H1 (cell line): ENCODE data around the gene GUCY1A2. TPM values are rescaled to one million over a fixed set of nuclear protein-coding genes. Genes with fewer than 3 reads are reported as not detected.
A peak's percentile ranks its signal among the peaks of the same experiment; 100 is the strongest.

Source experiments
- CTCF ChIA-PET: fragments of 300-600 bp; sonication (Branson Sonifier 250); formaldehyde crosslinking; loops from one replicate; lab custom pipeline; 2021; ENCODE audit not compliant: partially characterized antibody; lab: Charles Lee
- POLR2A ChIA-PET: fragments of 300-600 bp; sonication (Branson Sonifier 250); formaldehyde crosslinking; loops from one replicate; lab custom pipeline; 2021; ENCODE audit warnings: inconsistent platforms; ENCODE audit not compliant: partially characterized antibody; lab: Charles Lee
- DNase-seq, 2 experiments: peaks; one replicate each; pipeline versions ENCODE4 v3.0.0 to v3.0.0-alpha.2; 2010 to 2022; ENCODE audit warnings: low spot score in 2 of 2, low read depth in 1 of 2, mixed read lengths in 1 of 2
- FAIRE-seq: peaks from 2 replicates; lab custom pipeline; 2011; peaks lifted over from hg19 to GRCh38; lab: Jason Lieb, UNC
- H2AFZ ChIP-seq: 2 replicates; pipeline ENCODE4 v1.8.1; 2012; ENCODE audit warnings: low read length, inconsistent platforms
- H2AK5ac ChIP-seq: 2 replicates; pipeline ENCODE4 v1.6.1; 2013; ENCODE audit warnings: low read depth, low read length
- H2BK120ac ChIP-seq: replicated peaks from 2 replicates; pipeline ENCODE3; 2013; ENCODE audit warnings: low read depth, low read length, inconsistent platforms
- H2BK12ac ChIP-seq: 2 replicates; pipeline ENCODE4 v1.6.1; 2013; ENCODE audit warnings: low read depth, low read length
- H2BK15ac ChIP-seq: 2 replicates; pipeline ENCODE4 v1.6.1; 2013; ENCODE audit warnings: low read length
- H2BK20ac ChIP-seq: 2 replicates; pipeline ENCODE4 v1.6.1; 2013; ENCODE audit warnings: low read length
- H2BK5ac ChIP-seq: 2 replicates; pipeline ENCODE4 v1.6.1; 2013; ENCODE audit warnings: low read depth, low read length
- H3K14ac ChIP-seq: 2 replicates; pipeline ENCODE4 v1.6.1; 2013; ENCODE audit warnings: inconsistent platforms; ENCODE audit not compliant: insufficient read length
- H3K18ac ChIP-seq: 2 replicates; pipeline ENCODE4 v1.6.1; 2013; ENCODE audit warnings: low read length; ENCODE audit errors: extremely low read depth
- H3K23ac ChIP-seq: 2 replicates; pipeline ENCODE4 v1.6.1; 2013; ENCODE audit warnings: inconsistent platforms; ENCODE audit not compliant: insufficient read length
- H3K23me2 ChIP-seq: 2 replicates; pipeline ENCODE4 v1.6.1; 2013; ENCODE audit warnings: low read depth, low read length
- H3K27ac ChIP-seq: 2 replicates; pipeline ENCODE4 v1.6.1; 2011; ENCODE audit warnings: low read depth, low read length, inconsistent platforms
- H3K27me3 ChIP-seq, 4 experiments: replicated peaks in 1 of 4; 1 replicate in 1 of 4; 2 replicates in 3 of 4; pipeline versions ENCODE4 v1.6.1 to v1.8.1; 2011 to 2013; ENCODE audit warnings: low read length in 3 of 4, mild to moderate bottlenecking in 3 of 4, inconsistent platforms in 2 of 4, mixed read lengths in 2 of 4, moderate library complexity in 1 of 4; ENCODE audit not compliant: control insufficient read depth in 3 of 4, insufficient read depth in 3 of 4; ENCODE audit errors: extremely low read depth in 1 of 4
- H3K36me3 ChIP-seq, 4 experiments: 2 replicates each; pipeline versions ENCODE4 v1.6.1 to v1.8.1; 2011 to 2013; ENCODE audit warnings: mild to moderate bottlenecking in 4 of 4, low read length in 3 of 4, moderate library complexity in 2 of 4, control low read depth in 1 of 4, inconsistent platforms in 1 of 4; ENCODE audit not compliant: insufficient read depth in 4 of 4, control insufficient read depth in 2 of 4
- H3K4ac ChIP-seq: replicated peaks from 2 replicates; pipeline ENCODE3; 2013; ENCODE audit warnings: low read length, low read depth, mixed read lengths, inconsistent platforms; ENCODE audit not compliant: insufficient read length
- H3K4me1 ChIP-seq, 4 experiments: replicated peaks in 1 of 4; 1 replicate in 1 of 4; 2 replicates in 3 of 4; pipeline versions ENCODE4 v1.6.1 to v1.8.1; 2011 to 2013; ENCODE audit warnings: low read length in 3 of 4, inconsistent platforms in 2 of 4, mixed read lengths in 1 of 4; ENCODE audit not compliant: insufficient read depth in 4 of 4, control insufficient read depth in 3 of 4
- H3K4me2 ChIP-seq, 2 experiments: 2 replicates each; pipeline versions ENCODE4 v1.6.1 to v1.8.1; 2011 to 2013; ENCODE audit warnings: low read depth in 2 of 2, low read length in 2 of 2, control low read depth in 1 of 2, inconsistent platforms in 1 of 2, mild to moderate bottlenecking in 1 of 2; ENCODE audit not compliant: insufficient read depth in 1 of 2
- H3K4me3 ChIP-seq, 4 experiments: fragments of 200-600, 300-600 bp in 1 of 4; sonication (generic), shearing (Covaris generic), sonication (Bioruptor Twin) in 1 of 4; 2 replicates each; pipeline versions ENCODE4 v1.5.1 to v1.8.1; 2011 to 2016; ENCODE audit warnings: low read length in 4 of 4, low read depth in 3 of 4, control low read depth in 2 of 4, inconsistent platforms in 2 of 4, mild to moderate bottlenecking in 2 of 4, mixed read lengths in 1 of 4, moderate library complexity in 1 of 4; ENCODE audit not compliant: insufficient read depth in 2 of 4; ENCODE audit errors: extremely low read depth in 1 of 4
- H3K56ac ChIP-seq: replicated peaks from 2 replicates; pipeline ENCODE3; 2013; ENCODE audit warnings: low read depth, mild to moderate bottlenecking, mixed read lengths, low read length, inconsistent platforms; ENCODE audit not compliant: insufficient read length
- H3K79me1 ChIP-seq: 2 replicates; pipeline ENCODE4 v1.6.1; 2013; ENCODE audit warnings: low read depth, low read length, control low read depth
- H3K79me2 ChIP-seq, 2 experiments: 2 replicates each; pipeline versions ENCODE4 v1.6.1 to v1.8.1; 2012 to 2013; ENCODE audit warnings: low read length in 2 of 2, mild to moderate bottlenecking in 2 of 2, inconsistent platforms in 1 of 2; ENCODE audit not compliant: insufficient read depth in 2 of 2, control insufficient read depth in 1 of 2
- H3K9ac ChIP-seq, 4 experiments: replicated peaks in 1 of 4; 1 replicate in 1 of 4; 2 replicates in 3 of 4; pipeline versions ENCODE4 v1.6.1 to v1.8.1; 2011 to 2013; ENCODE audit warnings: low read depth in 3 of 4, low read length in 3 of 4, control low read depth in 2 of 4, mild to moderate bottlenecking in 2 of 4, moderate library complexity in 2 of 4, inconsistent platforms in 1 of 4; ENCODE audit errors: extremely low read depth in 1 of 4
- H3K9me3 ChIP-seq, 2 experiments: 2 replicates each; pipeline versions ENCODE4 v1.6.1 to v1.8.1; 2012 to 2013; ENCODE audit warnings: mild to moderate bottlenecking in 2 of 2, moderate library complexity in 2 of 2, control low read depth in 1 of 2, inconsistent platforms in 1 of 2, low read depth in 1 of 2, low read length in 1 of 2, mixed read lengths in 1 of 2; ENCODE audit not compliant: insufficient read depth in 2 of 2
- H4K20me1 ChIP-seq, 2 experiments: replicated peaks in 1 of 2; 2 replicates each; pipeline versions ENCODE3 to v1.8.1; 2011 to 2013; ENCODE audit warnings: inconsistent platforms in 2 of 2, low read length in 2 of 2, mild to moderate bottlenecking in 1 of 2; ENCODE audit not compliant: insufficient read depth in 2 of 2, control insufficient read depth in 1 of 2
- H4K5ac ChIP-seq: 2 replicates; pipeline ENCODE4 v1.6.1; 2013; ENCODE audit warnings: low read length, low read depth, mixed read lengths, inconsistent platforms; ENCODE audit not compliant: insufficient read length
- H4K8ac ChIP-seq: 2 replicates; pipeline ENCODE4 v1.8.0; 2013; ENCODE audit warnings: mild to moderate bottlenecking, moderate library complexity, low read length, inconsistent platforms; ENCODE audit not compliant: insufficient read depth; ENCODE audit errors: extremely low read depth
- H4K91ac ChIP-seq: replicated peaks from 2 replicates; pipeline ENCODE3; 2013; ENCODE audit warnings: low read length, mixed read lengths, inconsistent platforms; ENCODE audit not compliant: insufficient read length
- CBX5 ChIP-seq: fragments of 300-800, 300-1000 bp; sonication (generic); IDR thresholded peaks from 2 replicates; pipeline ENCODE4 v1.7.1; 2016; ENCODE audit warnings: antibody characterized with exemption, low read length, low read depth
- CHD1 ChIP-seq: IDR thresholded peaks from 2 replicates; pipeline ENCODE4 v1.6.1; 2012; ENCODE audit warnings: low read depth, low read length, improper control_type of control experiment
- CREB1 ChIP-seq: IDR thresholded peaks from 2 replicates; pipeline ENCODE4 v1.6.1; 2012; ENCODE audit warnings: inconsistent platforms
- POLR2A ChIP-seq, 2 experiments: IDR thresholded peaks; 1 replicate in 1 of 2; 2 replicates in 1 of 2; pipeline ENCODE4 v1.6.1; 2011; ENCODE audit warnings: low read depth in 2 of 2, low read length in 2 of 2, mild to moderate bottlenecking in 2 of 2; ENCODE audit errors: control extremely low read depth in 1 of 2
- POLR2AphosphoS5 ChIP-seq: IDR thresholded peaks from 2 replicates; pipeline ENCODE4 v1.6.1; 2011; ENCODE audit warnings: low read depth, low read length
- WGBS, 2 experiments: shearing (Covaris generic) in 1 of 2; methylation state at CpG; one replicate each; pipeline versions ENCODE4 v1.1.6 to v1.1.7; 2013 to 2015; ENCODE audit warnings: low lambda C conversion rate in 2 of 2, mixed read lengths in 2 of 2, inconsistent platforms in 1 of 2, low coverage in 1 of 2, missing lambda C conversion rate in 1 of 2; ENCODE audit not compliant: insufficient replicate concordance in 2 of 2, insufficient coverage in 1 of 2, insufficient read length in 1 of 2; ENCODE audit errors: extremely low coverage in 1 of 2, missing lambda C conversion rate in 1 of 2; 5-methylcytosine and 5-hydroxymethylcytosine counted together
- polyA plus RNA-seq, 7 experiments: library from polyadenylated mRNA; depleted of rRNA in 3 of 7; stranded (reverse) in 5 of 7; unstranded in 2 of 7; fragments of >200 nt in 5 of 7; fragments of 200-250 nt in 2 of 7; gene quantifications; 1 replicate in 5 of 7; 2 replicates in 1 of 7; 4 replicates in 1 of 7; pipeline versions ENCODE4 v1.2.1 to v1.2.3, GENCODE V29; 2011 to 2013; ENCODE audit warnings: missing spikeins in 2 of 7, mixed read lengths in 2 of 7
- total RNA-seq: library from RNA; stranded (reverse); fragmentation: NEBNext Ultra II Directional; extraction: Animal tissue kit (Norgen Biotek cat#: 25700); gene quantifications from 2 replicates; pipeline ENCODE4 v1.2.1, GENCODE V29; 2021
- TF ChIP-seq, protein P1 (sequence below): IDR thresholded peaks from 2 replicates; pipeline ENCODE4 v1.6.1; 2011; ENCODE audit warnings: low read depth, mild to moderate bottlenecking, low read length; ENCODE audit not compliant: insufficient read depth

Gene GUCY1A2
- total and polyA plus RNA-seq, 2 of the 8 experiments (the other 6 are each of a cell fraction or from before 2014, with no cell fraction given) = 0.11 to 1.9 TPM

DNA sequence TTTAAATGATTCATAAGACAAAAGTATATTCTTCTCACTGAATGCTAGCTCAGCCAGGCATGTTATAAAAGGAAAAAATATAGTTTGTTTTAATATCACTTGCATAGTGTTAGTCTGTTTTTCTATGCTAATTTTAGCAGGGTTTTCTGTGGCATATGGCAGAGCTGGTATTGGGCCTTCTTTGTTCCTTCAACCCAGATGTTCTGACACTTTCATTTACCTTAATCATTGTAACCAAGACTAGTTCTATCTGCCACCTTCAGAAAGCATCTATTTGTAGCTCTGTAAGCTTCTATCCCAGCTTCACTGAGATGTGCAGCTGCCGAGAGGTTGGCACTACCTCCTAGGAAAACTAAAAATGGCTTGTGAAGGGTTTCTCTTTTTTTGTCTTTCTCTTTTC lies 338.7 kb downstream of the GUCY1A2 start:
- no peak for FAIRE-seq
- Histone ChIP-seq H3K9ac (no peak overlapping the region), H3K4me3 (no peak overlapping the region), H3K14ac (no peak overlapping the region), H4K8ac (no peak overlapping the region), H3K9me3 (no peaks in the 10 kb centered on the region), H3K27me3 (no peaks in the 10 kb centered on the region), H3K79me1 (no peaks in the 10 kb centered on the region), H3K4ac (no peak overlapping the region), H3K79me2 (no peaks in the 10 kb centered on the region), H4K5ac (no peak overlapping the region), H3K36me3 (no peaks in the 10 kb centered on the region), H2BK15ac (no peak overlapping the region), H2BK20ac (no peak overlapping the region), H3K23me2 (no peaks in the 10 kb centered on the region), H3K18ac (no peak overlapping the region), H3K56ac (no peak overlapping the region), H2BK12ac (no peak overlapping the region), H3K27ac (no peak overlapping the region), H4K20me1 (no peaks in the 10 kb centered on the region), H3K4me1 (peaks cover 0 to 3% (median 0%) of the 10 kb centered on the region in 4 experiments; a peak in 2 of 7 replicates), H3K23ac (no peak overlapping the region), H2AK5ac (no peak overlapping the region), H2BK120ac (no peak overlapping the region), H2BK5ac (no peak overlapping the region), H2AFZ (peak overlapping the region; percentile 89; the same call in 1 of the 2 replicates), H4K91ac (no peak overlapping the region), H3K4me2 (no peak overlapping the region)
- no peak for DNase-seq
- ChIA-PET POLR2A (no interaction called here), CTCF (interaction anchor here (0.6 to 1.1 kb wide), 2 partner anchors 9 to 232 kb away, joined by 4 read pairs; no protein-coding TSS in a partner anchor)
- TF ChIP-seq POLR2AphosphoS5 = no peak
- TF ChIP-seq, protein P1, sequence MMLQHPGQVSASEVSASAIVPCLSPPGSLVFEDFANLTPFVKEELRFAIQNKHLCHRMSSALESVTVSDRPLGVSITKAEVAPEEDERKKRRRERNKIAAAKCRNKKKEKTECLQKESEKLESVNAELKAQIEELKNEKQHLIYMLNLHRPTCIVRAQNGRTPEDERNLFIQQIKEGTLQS = no peak
- no peak for TF ChIP-seq POLR2A (IDR thresholded peaks at IDR 0.05; ENCODE audit: control extremely low read depth in 1 of 2, low read depth in 2 of 2, low read length in 2 of 2)
- no peak for TF ChIP-seq CBX5
- no peak for TF ChIP-seq CHD1
- TF ChIP-seq CREB1 = no peak
- WGBS, 2 experiments = 79% methylated on average over 1 of the region's 1 CpG; no CpG with 5 or more reads in 1 of the 2 experiments
